ENCODE data around the gene SYNE1.
"Not testable (repeated sequence)": the region's sequence is repeated elsewhere in the genome, so short reads cannot be mapped to it uniquely, and the experiment has no call there.

Gene SYNE1

DNA sequence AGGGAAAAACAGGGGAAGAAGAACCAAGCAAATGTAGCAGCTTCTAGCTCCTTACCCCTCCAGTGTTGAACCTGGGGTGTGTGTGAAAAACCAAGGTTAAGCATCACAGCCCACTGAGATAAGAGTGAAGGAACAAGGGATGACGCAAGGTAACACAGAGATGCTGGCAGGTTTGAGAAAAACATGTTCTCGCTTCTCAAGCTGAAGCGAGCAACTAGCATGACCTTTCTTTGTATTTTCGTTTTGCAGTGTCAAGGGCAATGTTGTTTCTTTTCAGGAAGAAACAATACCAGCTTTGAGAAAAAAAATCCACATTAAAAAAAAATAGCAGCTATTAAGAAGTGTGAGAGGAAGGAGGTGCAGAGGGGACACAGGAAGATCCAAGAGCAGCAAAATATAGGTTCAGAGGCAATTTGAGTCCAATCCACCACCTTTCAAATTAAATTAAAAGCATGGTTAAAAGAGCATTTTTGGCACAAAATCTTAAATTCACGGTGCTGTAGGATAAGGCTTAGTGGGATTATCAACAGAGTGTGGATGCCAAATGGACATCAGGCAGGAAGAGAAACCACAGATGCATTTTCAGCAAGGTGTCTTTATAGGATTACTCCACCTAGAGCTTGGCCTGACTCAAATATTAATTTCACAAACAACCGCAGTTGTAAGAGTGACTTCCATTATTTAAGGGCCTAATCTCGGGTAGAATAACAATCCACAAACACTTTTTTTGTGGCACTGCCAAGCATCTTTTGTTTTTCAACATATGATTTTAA, 70.9 kb downstream of the SYNE1 start:
- TF ChIP-seq YY1 (IDR thresholded peaks at IDR 0.05; ENCODE audit: insufficient read depth, insufficient read length) (no peak), SUZ12 (IDR thresholded peaks at IDR 0.05; ENCODE audit: extremely low read depth, insufficient read depth, insufficient read length) (no peak), ZNF274 (IDR thresholded peaks at IDR 0.05; ENCODE audit: low read depth, low read length) (no peak)

GRCh38 chr6:152563177-152563576, 74.0 kb downstream of the SYNE1 start:
- no peaks in the 10 kb centered on the region; the same call in 1 of the 2 replicates for H3K9me3 ChIP-seq (ENCODE audit: insufficient read depth, low read length)
- TF ChIP-seq ZNF274 (IDR thresholded peaks at IDR 0.05; ENCODE audit: low read depth, low read length) (no peak), SUZ12 (IDR thresholded peaks at IDR 0.05; ENCODE audit: extremely low read depth, insufficient read depth, insufficient read length) (no peak), YY1 (IDR thresholded peaks at IDR 0.05; ENCODE audit: insufficient read depth, insufficient read length) (no peak)
- no peaks in the 10 kb centered on the region for H3K27me3 ChIP-seq (ENCODE audit: insufficient read depth, insufficient read length)
- no peak for DNase-seq (ENCODE audit: low read depth, low spot score)
- H3K4me3 ChIP-seq (ENCODE audit: insufficient read length, low read depth) = no peak overlapping the region
- no peaks in the 10 kb centered on the region for H3K36me3 ChIP-seq (ENCODE audit: insufficient read depth, insufficient read length, low read length)
- H3K4me1 ChIP-seq (ENCODE audit: insufficient read depth, insufficient read length) = no peaks in the 10 kb centered on the region
- H3K9ac ChIP-seq (ENCODE audit: insufficient read length, low read depth) = no peak overlapping the region

More for the DNA sequence above, 70.9 kb downstream of the SYNE1 start:
- H3K9me3 ChIP-seq (ENCODE audit: insufficient read depth, low read length) = no peaks in the 10 kb centered on the region
- H3K4me1 ChIP-seq (ENCODE audit: insufficient read depth, insufficient read length) = no peaks in the 10 kb centered on the region
- DNase-seq (ENCODE audit: low read depth, low spot score) = no peak
- no peaks in the 10 kb centered on the region for H3K27me3 ChIP-seq (ENCODE audit: insufficient read depth, insufficient read length)
- no peak overlapping the region for H3K4me3 ChIP-seq (ENCODE audit: insufficient read length, low read depth)
- H3K9ac ChIP-seq (ENCODE audit: insufficient read length, low read depth) = no peak overlapping the region
- no peaks in the 10 kb centered on the region for H3K36me3 ChIP-seq (ENCODE audit: insufficient read depth, insufficient read length, low read length)

DNA sequence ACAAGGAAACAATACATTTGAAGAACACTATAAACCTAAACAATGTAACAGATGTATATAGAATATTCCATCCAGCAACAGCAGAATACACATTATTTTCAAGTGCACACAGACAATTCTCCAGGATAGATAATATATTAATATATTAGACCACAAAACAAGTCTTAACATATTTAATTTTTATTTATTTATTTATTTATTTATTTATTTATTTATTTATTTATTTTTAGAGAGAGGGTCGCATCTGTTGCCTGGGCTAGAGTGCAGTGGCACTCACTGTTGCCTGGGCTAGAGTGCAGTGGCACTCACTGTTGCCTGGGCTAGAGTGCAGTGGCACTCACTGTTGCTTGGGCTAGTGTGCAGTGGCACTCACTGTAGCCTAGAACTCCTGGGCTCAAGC, 78.4 kb downstream of the SYNE1 start:
- not testable (repeated sequence) for H3K9ac ChIP-seq (ENCODE audit: insufficient read length, low read depth); H3K4me1 ChIP-seq (ENCODE audit: insufficient read depth, insufficient read length)

DNA sequence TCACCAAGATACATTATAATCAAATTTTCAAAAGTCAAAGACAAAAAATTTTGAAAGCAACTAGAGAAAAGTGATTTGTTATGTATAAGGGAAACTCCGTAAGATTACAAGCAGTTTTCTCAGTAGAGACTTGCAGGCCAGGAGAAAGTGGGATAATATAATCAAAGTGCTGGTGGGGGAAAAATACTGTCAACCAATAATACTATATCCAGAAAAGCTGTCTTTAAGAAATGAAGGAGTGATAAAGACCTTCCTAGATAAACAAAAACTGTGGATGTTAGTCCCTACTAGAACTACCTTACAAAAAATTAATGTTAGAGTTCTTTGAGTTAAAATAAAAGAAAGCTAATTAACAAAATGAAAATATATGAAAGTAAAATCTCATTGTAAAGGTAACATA, 79.7 kb downstream of the SYNE1 start:
- no peak for TF ChIP-seq SUZ12 (IDR thresholded peaks at IDR 0.05; ENCODE audit: extremely low read depth, insufficient read depth, insufficient read length)
- TF ChIP-seq YY1 (IDR thresholded peaks at IDR 0.05; ENCODE audit: insufficient read depth, insufficient read length) = no peak
- no peak for TF ChIP-seq ZNF274 (IDR thresholded peaks at IDR 0.05; ENCODE audit: low read depth, low read length)
- Histone ChIP-seq H3K36me3 (ENCODE audit: insufficient read depth, insufficient read length, low read length) (no peaks in the 10 kb centered on the region), H3K9ac (ENCODE audit: insufficient read length, low read depth) (no peak overlapping the region), H3K9me3 (ENCODE audit: insufficient read depth, low read length) (peaks cover 6% of the 10 kb centered on the region; the same call in 1 of the 2 replicates), H3K27me3 (ENCODE audit: insufficient read depth, insufficient read length) (no peaks in the 10 kb centered on the region), H3K4me1 (ENCODE audit: insufficient read depth, insufficient read length) (no peaks in the 10 kb centered on the region), H3K4me3 (ENCODE audit: insufficient read length, low read depth) (no peak overlapping the region)
- DNase-seq (ENCODE audit: low read depth, low spot score) = no peak

More for the DNA sequence above, 78.4 kb downstream of the SYNE1 start:
- not testable (repeated sequence) for H3K27me3 ChIP-seq (ENCODE audit: insufficient read depth, insufficient read length); DNase-seq (ENCODE audit: low read depth, low spot score); H3K36me3 ChIP-seq (ENCODE audit: insufficient read depth, insufficient read length, low read length); H3K4me3 ChIP-seq (ENCODE audit: insufficient read length, low read depth); H3K9me3 ChIP-seq (ENCODE audit: insufficient read depth, low read length)

- no peak overlapping the region for H3K9ac ChIP-seq (ENCODE audit: insufficient read length, low read depth)
Measured at GRCh38 chr6:152554851-152555250, 82.3 kb downstream of the SYNE1 start.

GRCh38 chr6:152552616-152553209, 84.4 kb downstream of the SYNE1 start:
- H3K27me3 ChIP-seq (ENCODE audit: insufficient read depth, insufficient read length) = no peaks in the 10 kb centered on the region

More at GRCh38 chr6:152554851-152555250, 82.3 kb downstream of the SYNE1 start:
- no peak overlapping the region for H3K4me3 ChIP-seq (ENCODE audit: insufficient read length, low read depth)
- no peaks in the 10 kb centered on the region for H3K4me1 ChIP-seq (ENCODE audit: insufficient read depth, insufficient read length)
- no peaks in the 10 kb centered on the region for H3K27me3 ChIP-seq (ENCODE audit: insufficient read depth, insufficient read length)
- TF ChIP-seq SUZ12 (IDR thresholded peaks at IDR 0.05; ENCODE audit: extremely low read depth, insufficient read depth, insufficient read length) (no peak), YY1 (IDR thresholded peaks at IDR 0.05; ENCODE audit: insufficient read depth, insufficient read length) (no peak), ZNF274 (IDR thresholded peaks at IDR 0.05; ENCODE audit: low read depth, low read length) (no peak)
- DNase-seq (ENCODE audit: low read depth, low spot score) = no peak
- no peaks in the 10 kb centered on the region for H3K36me3 ChIP-seq (ENCODE audit: insufficient read depth, insufficient read length, low read length)
- H3K9me3 ChIP-seq (ENCODE audit: insufficient read depth, low read length) = peaks cover 6% of the 10 kb centered on the region; the same call in 1 of the 2 replicates

DNA sequence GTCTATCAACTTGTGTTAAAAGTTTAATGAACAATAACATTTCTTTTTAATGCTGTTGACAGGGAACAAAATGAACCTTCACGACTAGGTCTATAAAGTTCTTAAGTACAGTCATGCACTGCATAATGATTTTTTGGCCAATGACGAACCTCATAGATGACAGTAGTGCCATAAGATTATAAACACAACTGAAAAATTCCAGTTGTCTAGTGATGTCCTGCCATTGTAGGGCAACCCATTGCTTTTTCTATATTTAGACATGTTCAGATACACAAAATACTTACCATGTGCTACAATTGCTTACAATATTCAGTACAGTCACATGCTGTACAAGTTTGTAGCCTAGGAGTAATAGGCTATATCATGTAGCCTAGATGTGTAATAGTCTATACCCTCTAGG, 93.6 kb downstream of the SYNE1 start:
- Histone ChIP-seq H3K4me3 (ENCODE audit: insufficient read length, low read depth) (no peak overlapping the region), H3K9ac (ENCODE audit: insufficient read length, low read depth) (no peak overlapping the region), H3K4me1 (ENCODE audit: insufficient read depth, insufficient read length) (no peaks in the 10 kb centered on the region), H3K27me3 (ENCODE audit: insufficient read depth, insufficient read length) (no peaks in the 10 kb centered on the region), H3K36me3 (ENCODE audit: insufficient read depth, insufficient read length, low read length) (no peaks in the 10 kb centered on the region), H3K9me3 (ENCODE audit: insufficient read depth, low read length) (no peaks in the 10 kb centered on the region)
- DNase-seq (ENCODE audit: low read depth, low spot score) = no peak
- TF ChIP-seq ZNF274 (IDR thresholded peaks at IDR 0.05; ENCODE audit: low read depth, low read length) (no peak), YY1 (IDR thresholded peaks at IDR 0.05; ENCODE audit: insufficient read depth, insufficient read length) (no peak), SUZ12 (IDR thresholded peaks at IDR 0.05; ENCODE audit: extremely low read depth, insufficient read depth, insufficient read length) (no peak)

More at GRCh38 chr6:152552616-152553209, 84.4 kb downstream of the SYNE1 start:
- DNase-seq (ENCODE audit: low read depth, low spot score) = peak; percentile 66
- Histone ChIP-seq H3K9me3 (ENCODE audit: insufficient read depth, low read length) (peaks cover 6% of the 10 kb centered on the region; the same call in 1 of the 2 replicates), H3K9ac (ENCODE audit: insufficient read length, low read depth) (no peak overlapping the region), H3K4me1 (ENCODE audit: insufficient read depth, insufficient read length) (no peaks in the 10 kb centered on the region), H3K4me3 (ENCODE audit: insufficient read length, low read depth) (no peak overlapping the region), H3K36me3 (ENCODE audit: insufficient read depth, insufficient read length, low read length) (no peaks in the 10 kb centered on the region)
- TF ChIP-seq ZNF274 (IDR thresholded peaks at IDR 0.05; ENCODE audit: low read depth, low read length) (no peak), SUZ12 (IDR thresholded peaks at IDR 0.05; ENCODE audit: extremely low read depth, insufficient read depth, insufficient read length) (no peak), YY1 (IDR thresholded peaks at IDR 0.05; ENCODE audit: insufficient read depth, insufficient read length) (no peak)
